Activated CD4-positive, alpha-beta T cell treated with anti-CD3 and anti-CD28 coated beads, Interleukin-2, amount 10 ng/mL, durations not matched to agents 24 days and 14 days (primary cell): ENCODE data around the gene RTL5. TPM values are rescaled to one million over a fixed set of nuclear protein-coding genes. Genes with fewer than 3 reads are reported as not detected.
"Not testable (repeated sequence)": the region's sequence is repeated elsewhere in the genome, so short reads cannot be mapped to it uniquely, and the experiment has no call there.

Experiments used
- DNase-seq: peaks from one replicate; pipeline ENCODE4 v3.0.0; 2022
- H3K27ac Mint-ChIP-seq: one replicate; pipeline ENCODE4 v1.8.0; 2022; ENCODE audit warnings: mild to moderate bottlenecking, mixed read lengths
- H3K27me3 Mint-ChIP-seq: one replicate; pipeline ENCODE4 v1.8.0; 2022; ENCODE audit warnings: mixed read lengths
- H3K36me3 Mint-ChIP-seq: one replicate; pipeline ENCODE4 v1.8.0; 2022; ENCODE audit warnings: low read depth, mild to moderate bottlenecking, mixed read lengths
- H3K4me1 Mint-ChIP-seq: one replicate; pipeline ENCODE4 v1.8.0; 2021; ENCODE audit warnings: mixed read lengths
- H3K4me3 Mint-ChIP-seq: one replicate; pipeline ENCODE4 v1.8.0; 2022; ENCODE audit warnings: mild to moderate bottlenecking, moderate library complexity, mixed read lengths
- H3K9me3 Mint-ChIP-seq: one replicate; pipeline ENCODE4 v1.8.0; 2021; ENCODE audit warnings: mixed read lengths
- intact Hi-C: fragments of 100-400 bp; cut with micrococcal nuclease; formaldehyde crosslinking; loops from one replicate; pipeline ENCODE4 v1.15.1; 2023
- total RNA-seq: library from RNA; stranded (reverse); gene quantifications from 2 replicates; pipeline ENCODE4 v1.2.3, GENCODE V29; 2022

The RTL5 gene
- 0.19 and 0.21 TPM in 2 replicates for total RNA-seq

DNA sequence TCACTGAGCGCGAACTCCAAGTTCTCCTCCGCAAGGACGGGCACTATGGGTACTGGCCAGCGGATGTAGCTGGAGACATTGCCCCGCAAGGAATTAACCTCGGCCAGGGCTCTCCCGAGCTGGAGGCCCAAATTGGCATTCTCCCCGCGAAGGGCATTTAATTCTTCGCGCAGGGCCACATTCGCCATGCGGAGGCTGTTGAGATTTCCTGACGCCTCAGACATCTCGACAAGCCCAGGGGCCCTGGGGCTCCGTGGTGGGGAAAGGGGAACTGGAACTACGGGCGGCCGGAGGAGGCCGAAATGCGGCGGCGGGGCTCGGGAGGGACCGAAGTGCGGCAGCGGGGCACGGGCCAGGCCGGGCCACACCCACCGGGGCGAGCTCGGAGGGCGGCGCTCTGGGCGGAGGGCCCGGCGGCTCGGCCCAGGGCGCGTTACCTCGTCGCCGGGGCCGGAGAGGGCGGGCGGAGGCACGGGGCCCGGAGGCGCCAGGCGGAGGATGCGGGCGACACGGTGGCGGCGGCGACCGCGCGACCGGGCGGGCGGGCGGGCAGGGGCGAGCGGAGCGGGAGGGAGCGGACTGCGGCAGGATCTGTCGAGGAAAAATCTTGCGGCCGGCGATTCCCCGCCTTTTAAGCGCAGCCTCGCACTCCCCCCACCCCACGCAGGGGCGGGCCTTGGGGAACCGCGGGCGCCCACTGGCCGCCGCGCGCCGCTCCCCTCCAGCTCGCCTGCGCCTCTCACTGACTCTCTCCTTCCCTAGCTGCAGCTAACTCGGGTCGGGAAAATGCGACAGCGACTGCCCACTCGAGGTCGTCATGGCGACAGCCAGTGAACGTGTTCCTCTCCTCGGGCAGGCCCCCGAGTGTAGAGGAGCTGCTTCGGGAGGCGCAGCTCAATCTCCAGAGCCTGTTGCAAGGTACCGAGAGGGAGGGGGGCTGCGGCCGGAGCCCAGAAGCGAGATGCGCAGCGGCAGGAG lies at the start of gene RTL5:
TSS of gene RTL5 (minus strand) at position 599 of the 978 bp plus-strand sequence.
- H3K27ac Mint-ChIP-seq: no peak within 1 kb of the TSS
- H3K36me3 Mint-ChIP-seq: no peaks in the 10 kb centered on the region
- H3K9me3 Mint-ChIP-seq: no peaks in the 10 kb centered on the region
- peaks cover 4% of the 10 kb centered on the region for H3K4me1 Mint-ChIP-seq
- peak; percentile 76 for DNase-seq
- peak within 1 kb of the TSS; percentile 73 for H3K4me3 Mint-ChIP-seq
- intact Hi-C loops: loop anchor here (1.0 kb wide), 1 partner anchor 146 kb away; the partner anchor contains the start of gene RPS4X
- peaks cover 64% of the 10 kb centered on the region for H3K27me3 Mint-ChIP-seq

DNA sequence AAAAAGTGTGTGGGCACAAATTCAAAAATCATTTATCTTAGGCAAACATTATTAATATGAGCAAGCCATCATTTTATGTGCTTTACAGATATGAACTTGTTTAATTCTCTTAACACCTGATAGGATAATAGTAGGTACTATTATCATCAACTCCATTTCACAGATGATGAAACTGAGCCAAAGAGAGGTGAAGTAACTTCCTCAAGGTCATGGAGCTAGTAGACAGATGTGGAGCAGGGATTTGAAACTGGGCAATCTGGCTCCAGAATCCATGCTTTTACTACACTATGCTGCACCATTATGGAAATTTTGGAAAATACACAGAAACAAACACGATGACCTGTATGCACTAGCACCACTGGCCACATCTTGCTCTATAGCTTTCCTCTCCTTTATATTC lies 48.8 kb upstream of the RTL5 start:
- intact Hi-C loops: loop anchor here (2.0 to 10.0 kb wide), 3 partner anchors 38 to 94 kb away; partner anchors contain the start of genes ERCC6L and RPS4X

DNA sequence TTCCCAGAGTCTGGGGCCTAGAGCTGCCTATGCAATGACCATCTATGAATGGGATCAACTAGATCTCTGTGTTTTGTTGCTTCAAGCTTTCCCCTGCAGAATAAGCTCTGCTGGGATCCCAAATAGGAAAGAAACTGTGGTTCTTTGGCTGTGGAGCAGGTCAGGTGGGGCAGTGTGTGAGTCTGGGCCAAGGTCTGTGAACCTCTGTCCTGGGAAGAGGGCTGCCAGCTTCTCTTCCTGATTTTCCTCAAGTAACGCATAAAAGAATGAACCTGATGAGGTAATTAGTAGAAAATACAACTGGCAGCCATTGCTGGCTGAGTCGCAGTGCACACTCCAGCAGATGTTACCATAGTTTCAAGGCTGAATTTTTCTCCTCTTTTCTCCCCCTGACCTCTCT lies 45.3 kb upstream of the RTL5 start:
- intact Hi-C loops: no loop called here
- no peak overlapping the region for H3K4me3 Mint-ChIP-seq
- no peaks in the 10 kb centered on the region for H3K9me3 Mint-ChIP-seq
- DNase-seq: no peak
- H3K27me3 Mint-ChIP-seq: peaks cover 2% of the 10 kb centered on the region
- H3K27ac Mint-ChIP-seq: no peak overlapping the region
- H3K4me1 Mint-ChIP-seq: peaks cover 2% of the 10 kb centered on the region
- H3K36me3 Mint-ChIP-seq: no peaks in the 10 kb centered on the region

More for the DNA sequence above, 48.8 kb upstream of the RTL5 start:
- no peak overlapping the region for H3K27ac Mint-ChIP-seq
- H3K4me3 Mint-ChIP-seq: no peak overlapping the region
- no peak for DNase-seq
- H3K36me3 Mint-ChIP-seq: peaks cover 2% of the 10 kb centered on the region
- no peaks in the 10 kb centered on the region for H3K9me3 Mint-ChIP-seq
- H3K4me1 Mint-ChIP-seq: peaks cover 4% of the 10 kb centered on the region
- peaks cover 2% of the 10 kb centered on the region for H3K27me3 Mint-ChIP-seq

DNA sequence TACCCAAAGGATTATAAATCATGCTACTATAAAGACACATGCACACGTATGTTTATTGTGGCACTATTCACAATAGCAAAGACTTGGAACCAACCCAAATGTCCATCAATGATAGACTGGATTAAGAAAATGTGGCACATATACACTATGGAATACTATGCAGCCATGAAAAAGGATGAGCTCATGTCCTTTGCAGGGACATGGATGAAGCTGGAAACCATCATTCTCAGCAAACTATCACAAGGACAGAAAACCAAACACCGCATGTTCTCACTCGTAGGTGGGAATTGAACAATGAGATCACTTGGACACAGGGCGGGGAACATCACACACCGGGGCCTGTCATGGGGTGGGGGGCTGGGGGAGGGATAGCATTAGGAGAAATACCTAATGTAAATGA lies 44.6 kb upstream of the RTL5 start:
- H3K27me3 Mint-ChIP-seq, DNase-seq, H3K27ac Mint-ChIP-seq, H3K36me3 Mint-ChIP-seq, intact Hi-C loops, H3K9me3 Mint-ChIP-seq, H3K4me1 Mint-ChIP-seq, H3K4me3 Mint-ChIP-seq: not testable (repeated sequence)

DNA sequence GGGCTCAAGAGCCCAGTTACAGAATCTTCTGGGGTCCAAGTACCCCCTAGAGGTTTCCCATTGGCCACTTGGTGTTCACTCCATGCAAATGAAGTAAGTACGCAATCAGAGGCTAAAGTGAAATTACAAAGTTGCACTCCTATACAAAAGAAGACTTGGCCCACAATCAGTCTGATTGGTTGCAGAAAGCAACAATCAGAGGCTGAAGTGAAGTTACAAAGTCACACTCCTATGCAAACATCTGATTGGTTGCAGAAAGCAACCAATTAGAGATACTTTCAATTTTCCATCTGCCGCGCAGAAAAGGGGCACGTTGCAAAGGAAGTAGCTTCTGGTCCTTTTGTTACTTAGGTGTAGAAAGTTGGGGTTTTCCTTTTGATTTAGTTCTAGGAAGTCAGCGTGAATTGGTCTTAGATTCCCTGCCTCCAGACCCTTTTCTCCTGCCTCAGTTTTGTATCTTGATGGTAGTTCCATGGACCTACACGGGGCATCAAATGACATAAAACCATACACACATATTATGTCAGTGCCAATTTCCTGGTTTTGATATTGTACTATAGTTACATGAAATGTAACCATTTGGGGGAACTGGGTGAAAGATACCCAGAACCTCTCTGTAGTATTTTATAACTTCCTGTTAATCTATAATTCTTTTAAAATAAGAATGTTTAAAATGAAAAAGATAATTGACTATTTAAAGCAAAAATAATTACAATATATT lies 37.5 kb upstream of the RTL5 start:
- H3K27ac Mint-ChIP-seq: peak overlapping the region; percentile 78
- no peaks in the 10 kb centered on the region for H3K27me3 Mint-ChIP-seq
- peaks cover 4% of the 10 kb centered on the region for H3K4me1 Mint-ChIP-seq
- no peaks in the 10 kb centered on the region for H3K9me3 Mint-ChIP-seq
- no peaks in the 10 kb centered on the region for H3K36me3 Mint-ChIP-seq
- H3K4me3 Mint-ChIP-seq: peak overlapping the region; percentile 72
- intact Hi-C loops: loop anchor here (2.0 kb wide), 1 partner anchor 14 kb away; no protein-coding TSS in a partner anchor
- DNase-seq: peak; percentile 79

DNA sequence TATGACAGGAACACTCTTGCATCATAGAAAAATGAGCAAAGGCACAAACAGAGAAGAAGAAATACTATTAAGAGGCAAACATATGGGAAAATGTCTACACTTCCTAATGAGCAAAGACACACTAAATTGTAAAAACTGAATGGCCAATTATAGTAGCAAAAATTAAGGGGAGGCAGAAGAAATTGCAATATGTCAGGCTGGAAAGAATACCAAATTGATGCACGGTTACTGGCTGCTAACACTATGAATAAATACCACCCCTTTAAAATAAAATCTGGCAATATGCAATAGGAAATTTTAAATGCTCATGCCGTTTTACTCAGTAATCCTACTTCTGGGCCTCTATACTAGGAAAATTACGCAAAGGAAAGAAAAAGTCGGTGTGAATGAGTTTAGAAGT lies 33.8 kb upstream of the RTL5 start:
- intact Hi-C loops: no loop called here
- Mint-ChIP-seq H3K27me3 (no peaks in the 10 kb centered on the region), H3K9me3 (no peaks in the 10 kb centered on the region), H3K36me3 (no peaks in the 10 kb centered on the region), H3K27ac (no peak overlapping the region), H3K4me3 (no peak overlapping the region), H3K4me1 (peaks cover 4% of the 10 kb centered on the region)
- no peak for DNase-seq

DNA sequence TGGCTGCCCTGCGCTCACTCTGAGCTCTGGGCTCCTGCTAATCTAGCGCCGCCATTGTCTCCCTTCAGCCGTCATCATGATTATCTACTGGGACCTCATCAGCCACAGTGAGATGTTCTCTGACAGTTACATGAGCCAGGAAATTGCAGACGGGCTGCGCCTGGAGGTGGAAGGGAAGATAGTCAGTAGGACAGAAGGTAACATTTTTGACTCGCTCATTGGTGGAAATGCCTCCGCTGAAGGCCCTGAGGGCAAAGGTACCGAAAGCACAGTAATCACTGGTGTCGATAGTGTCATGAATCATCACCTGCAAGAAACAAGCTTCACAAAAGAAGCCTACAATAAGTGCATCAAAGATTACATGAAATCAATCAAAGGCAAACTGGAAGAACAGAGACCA lies 28.1 kb upstream of the RTL5 start:
- Mint-ChIP-seq H3K9me3 (peaks cover 6% of the 10 kb centered on the region), H3K27me3 (peaks cover 8% of the 10 kb centered on the region), H3K36me3 (no peaks in the 10 kb centered on the region), H3K4me3 (no peak overlapping the region), H3K27ac (no peak overlapping the region), H3K4me1 (no peaks in the 10 kb centered on the region)
- intact Hi-C loops: no loop called here
- no peak for DNase-seq

DNA sequence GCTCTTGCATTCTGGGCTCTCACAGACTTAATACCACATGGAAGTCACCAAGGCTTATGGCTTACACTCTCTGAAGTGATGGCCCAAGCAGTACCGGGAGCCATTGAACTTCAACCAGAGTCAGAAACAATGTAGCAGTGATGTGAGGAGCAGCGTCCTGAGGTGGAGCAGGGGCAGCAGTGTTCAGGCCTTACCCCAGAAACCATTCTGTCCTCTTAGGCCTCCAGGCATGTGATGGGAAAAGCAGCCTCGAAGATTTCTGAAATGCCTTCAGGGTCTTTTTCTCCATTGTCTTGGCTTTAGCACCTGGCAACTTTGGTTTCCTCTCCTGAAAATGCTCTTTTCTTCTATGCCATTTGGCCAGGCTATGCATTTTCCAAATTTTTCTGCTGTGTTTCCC lies 27.1 kb upstream of the RTL5 start:
- Mint-ChIP-seq H3K9me3 (peaks cover 6% of the 10 kb centered on the region), H3K27me3 (peaks cover 8% of the 10 kb centered on the region), H3K36me3 (no peaks in the 10 kb centered on the region), H3K4me1 (no peaks in the 10 kb centered on the region), H3K4me3 (no peak overlapping the region), H3K27ac (no peak overlapping the region)
- DNase-seq: no peak
- intact Hi-C loops: no loop called here

DNA sequence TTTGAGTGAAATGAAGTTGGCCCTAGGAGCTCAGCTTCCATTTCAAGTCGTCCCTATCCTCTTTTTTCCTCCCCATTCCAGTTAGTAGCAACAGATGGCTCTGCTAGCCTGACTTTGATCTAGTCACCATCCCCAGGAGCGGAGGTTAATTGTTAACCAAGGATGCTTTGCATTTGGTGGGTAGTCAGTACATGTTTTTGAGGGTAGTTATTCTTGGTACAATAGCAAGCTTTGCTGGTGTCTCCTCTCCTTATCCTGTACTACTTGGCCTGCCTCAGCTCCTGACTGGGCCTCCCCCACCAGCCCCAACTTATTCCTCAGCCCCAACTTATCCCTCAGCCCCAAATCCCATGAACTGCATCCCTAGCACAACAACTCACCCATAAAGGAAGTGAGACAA lies 14.8 kb upstream of the RTL5 start:
- Mint-ChIP-seq H3K36me3 (no peaks in the 10 kb centered on the region), H3K27ac (no peak overlapping the region), H3K27me3 (peaks cover 29% of the 10 kb centered on the region), H3K4me1 (peaks cover 13% of the 10 kb centered on the region), H3K4me3 (no peak overlapping the region), H3K9me3 (no peaks in the 10 kb centered on the region)
- no peak for DNase-seq
- intact Hi-C loops: no loop called here

DNA sequence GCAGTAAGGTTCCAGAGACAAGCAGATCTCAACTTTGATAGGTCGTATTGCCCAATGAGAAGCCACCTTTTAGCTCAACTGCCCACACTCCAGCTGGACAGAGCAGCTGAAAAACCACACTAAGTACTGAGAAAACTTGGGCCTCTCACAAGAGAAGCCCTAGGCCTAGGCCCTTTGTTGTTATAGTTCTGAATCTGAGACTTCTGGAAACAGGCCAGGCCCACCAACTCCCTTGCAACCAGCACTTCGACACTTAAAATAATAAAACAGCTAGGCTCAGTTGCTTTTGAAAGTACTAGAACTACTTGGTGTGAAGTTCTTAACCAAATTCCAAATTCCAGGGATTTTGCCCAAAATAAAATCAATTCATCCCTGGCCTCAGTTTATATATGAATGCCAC lies 13.5 kb upstream of the RTL5 start:
- intact Hi-C loops: no loop called here
- Mint-ChIP-seq H3K4me1 (peaks cover 19% of the 10 kb centered on the region), H3K36me3 (no peaks in the 10 kb centered on the region), H3K9me3 (no peaks in the 10 kb centered on the region), H3K4me3 (no peak overlapping the region), H3K27me3 (peaks cover 27% of the 10 kb centered on the region), H3K27ac (no peak overlapping the region)
- DNase-seq: no peak

DNA sequence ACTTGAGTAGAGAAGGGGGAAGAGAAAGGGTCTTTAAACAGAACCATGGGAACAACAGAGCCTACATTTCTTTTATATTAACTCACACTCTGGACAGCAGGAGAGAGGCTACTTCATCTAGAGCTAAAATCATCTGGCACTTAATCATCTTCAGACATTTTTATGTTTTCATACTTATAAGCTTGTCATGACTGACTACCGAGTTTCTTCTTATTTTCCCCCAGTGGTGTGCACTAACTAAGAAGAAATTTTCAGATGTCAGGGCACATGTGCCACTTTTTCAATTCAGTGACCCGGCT lies 11.8 kb upstream of the RTL5 start:
- intact Hi-C loops: loop anchor here (5.0 kb wide), 2 partner anchors 39 to 126 kb away; partner anchors contain the start of gene PIN4
- DNase-seq: no peak
- H3K36me3 Mint-ChIP-seq: no peaks in the 10 kb centered on the region
- peaks cover 19% of the 10 kb centered on the region for H3K4me1 Mint-ChIP-seq
- H3K27me3 Mint-ChIP-seq: peaks cover 34% of the 10 kb centered on the region
- H3K27ac Mint-ChIP-seq: no peak overlapping the region
- H3K9me3 Mint-ChIP-seq: no peaks in the 10 kb centered on the region
- no peak overlapping the region for H3K4me3 Mint-ChIP-seq

DNA sequence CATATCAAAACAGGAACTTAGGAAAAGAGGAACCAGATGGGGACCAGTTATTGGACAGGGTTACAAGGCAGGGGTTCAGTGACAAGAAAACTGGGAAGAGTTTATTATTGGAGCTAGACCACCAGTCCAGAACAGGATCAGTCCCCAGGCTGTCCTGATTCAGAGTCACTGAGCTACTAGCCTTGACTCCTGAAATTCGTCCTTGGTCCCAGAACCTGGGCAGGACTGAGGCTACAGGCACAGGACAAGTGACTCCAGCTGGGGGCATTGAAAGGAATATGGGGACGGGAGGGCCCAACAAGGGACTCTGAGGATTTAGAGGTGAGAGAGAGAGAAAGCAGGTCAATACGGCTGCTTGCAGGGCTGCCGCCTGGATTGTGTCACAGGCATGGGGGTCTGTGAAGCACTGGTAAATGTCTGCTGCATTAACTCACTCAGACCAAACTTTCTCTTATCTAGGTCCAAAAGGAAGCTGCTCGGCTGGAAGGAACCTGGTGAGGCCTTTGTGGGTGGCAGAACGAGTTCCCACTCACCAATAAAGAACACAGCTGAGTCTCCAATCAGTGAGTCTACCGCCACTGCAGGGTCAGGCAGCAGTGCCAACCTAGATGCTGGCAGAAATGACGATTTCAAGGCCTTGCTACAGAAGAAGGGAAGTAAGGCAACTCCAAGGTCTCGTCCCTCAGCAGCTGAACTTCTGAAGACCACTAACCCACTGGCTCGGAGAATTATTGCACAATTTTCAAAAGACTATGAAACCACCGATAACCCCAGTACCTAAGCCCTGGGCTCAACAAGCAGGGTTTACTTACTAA lies 11.3 kb upstream of the RTL5 start:
- intact Hi-C loops: loop anchor here (5.0 kb wide), 2 partner anchors 39 to 126 kb away; partner anchors contain the start of gene PIN4
- no peak overlapping the region for H3K4me3 Mint-ChIP-seq
- peaks cover 30% of the 10 kb centered on the region for H3K27me3 Mint-ChIP-seq

DNA sequence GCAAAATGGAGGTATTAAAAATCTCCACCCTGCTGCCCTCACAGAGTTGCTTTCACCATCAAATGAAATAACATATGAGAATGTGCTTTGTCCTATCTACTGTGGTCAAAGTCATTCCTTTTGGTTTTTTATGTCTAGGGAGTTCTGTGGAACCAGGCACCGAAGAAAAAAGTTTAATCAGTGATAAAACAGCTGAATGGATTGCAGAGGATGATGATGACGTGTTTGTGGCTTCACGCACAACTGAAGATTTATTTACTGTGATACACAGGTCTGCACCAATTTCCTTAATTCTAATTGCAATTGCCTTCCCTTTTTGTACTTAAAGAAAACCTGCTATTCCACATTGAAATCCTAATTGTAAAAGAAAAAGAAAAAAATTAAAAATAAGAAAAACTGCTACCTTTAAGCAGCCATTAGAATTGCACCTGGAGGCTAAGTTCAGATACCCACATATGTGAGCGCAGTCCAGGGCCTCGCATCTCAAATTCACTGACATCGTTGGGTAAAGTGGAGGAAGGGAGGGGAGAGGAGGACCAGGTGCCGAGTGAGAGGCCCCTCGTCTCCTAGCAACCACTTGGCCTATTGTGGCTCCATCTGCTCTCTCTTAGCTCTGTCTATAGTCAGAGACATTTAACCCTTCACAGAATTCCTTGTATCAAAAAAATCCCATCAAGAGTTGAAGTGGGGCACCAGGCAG lies 10.5 kb upstream of the RTL5 start:
- Mint-ChIP-seq H3K36me3 (no peaks in the 10 kb centered on the region), H3K4me3 (peak overlapping the region; percentile 50), H3K27me3 (peaks cover 29% of the 10 kb centered on the region), H3K9me3 (no peaks in the 10 kb centered on the region), H3K4me1 (peaks cover 19% of the 10 kb centered on the region), H3K27ac (no peak overlapping the region)
- no peak for DNase-seq
- intact Hi-C loops: loop anchor here (5.0 kb wide), 2 partner anchors 40 to 125 kb away; partner anchors contain the start of gene PIN4

More for the DNA sequence above, 11.3 kb upstream of the RTL5 start:
- no peaks in the 10 kb centered on the region for H3K36me3 Mint-ChIP-seq
- no peaks in the 10 kb centered on the region for H3K9me3 Mint-ChIP-seq
- peaks cover 19% of the 10 kb centered on the region for H3K4me1 Mint-ChIP-seq
- H3K27ac Mint-ChIP-seq: no peak overlapping the region
- no peak for DNase-seq
